Measurements from ENCODE around the gene TUBGCP5. TPM values are rescaled to one million over a fixed set of nuclear protein-coding genes. Genes with fewer than 3 reads are reported as not detected.

Gene TUBGCP5
- total RNA-seq, 3 donors from 2014 or later = 17.5 to 19.4 (median 17.6) TPM

DNA sequence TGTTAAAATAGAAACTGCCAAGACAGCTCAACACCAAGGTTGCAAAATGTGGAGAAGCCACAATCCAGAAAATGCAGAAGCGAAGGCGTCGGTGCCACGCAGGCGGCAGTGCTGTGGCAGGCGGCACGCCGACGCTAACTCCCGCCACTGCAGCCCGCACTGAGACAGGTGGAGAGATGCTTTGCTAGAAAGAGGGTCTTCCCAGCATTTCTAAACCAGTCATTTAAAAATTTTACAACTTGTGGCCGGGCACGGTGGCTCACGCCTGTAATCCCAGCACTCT is 82.5 kb downstream of the TUBGCP5 start:
- no peaks in the 10 kb centered on the region for H3K4me1 Mint-ChIP-seq (ENCODE audit: low read depth)
- H3K4me3 Mint-ChIP-seq = no peak overlapping the region
- no peak for ATAC-seq
- no peaks in the 10 kb centered on the region for H3K36me3 Mint-ChIP-seq (ENCODE audit: insufficient read depth)
- DNase-seq = no peak
- H3K27me3 Mint-ChIP-seq (ENCODE audit: low read depth) = no peaks in the 10 kb centered on the region
- H3K9me3 Mint-ChIP-seq = no peaks in the 10 kb centered on the region

DNA sequence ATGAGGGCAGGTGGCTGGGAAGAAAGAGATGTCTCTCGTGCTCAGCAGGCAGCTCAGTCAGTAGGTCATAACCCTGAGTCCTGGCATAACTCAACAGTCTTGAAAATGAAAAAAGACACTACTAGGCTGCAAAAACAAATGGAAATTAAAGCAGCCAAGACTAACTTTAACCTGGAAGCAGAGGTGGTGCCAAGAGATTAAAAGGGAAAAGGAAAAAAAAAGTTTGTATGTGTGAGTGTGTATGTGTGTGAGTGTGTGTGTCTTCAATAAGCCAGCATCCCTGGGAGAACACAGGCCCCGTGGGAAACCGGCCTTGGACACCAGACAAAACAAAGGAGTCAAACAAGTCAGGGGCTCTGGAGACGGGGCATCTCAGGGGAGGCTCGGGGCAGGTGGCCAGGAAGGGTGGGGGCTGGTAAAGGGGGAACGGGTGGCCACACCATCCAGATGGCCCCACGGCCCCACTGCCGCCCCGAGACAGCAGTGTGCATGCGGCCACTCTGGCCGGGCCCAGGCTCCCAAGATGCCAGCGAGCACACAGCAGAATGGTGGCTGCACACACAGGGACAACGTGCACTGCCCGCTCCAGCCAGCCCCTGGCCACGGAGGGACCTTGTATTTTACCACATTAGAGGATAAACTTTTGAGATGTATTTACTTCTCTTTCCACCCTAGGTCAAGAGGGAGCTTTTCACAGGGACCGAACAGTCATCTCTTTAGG is 83.0 kb downstream of the TUBGCP5 start:
- DNase-seq (no peak), ATAC-seq (no peak)
- H3K27me3 Mint-ChIP-seq (ENCODE audit: low read depth) = no peaks in the 10 kb centered on the region
- H3K9me3 Mint-ChIP-seq = no peaks in the 10 kb centered on the region
- no peak overlapping the region for H3K4me3 Mint-ChIP-seq
- no peaks in the 10 kb centered on the region for H3K4me1 Mint-ChIP-seq (ENCODE audit: low read depth)
- H3K36me3 Mint-ChIP-seq (ENCODE audit: insufficient read depth) = no peaks in the 10 kb centered on the region

DNA sequence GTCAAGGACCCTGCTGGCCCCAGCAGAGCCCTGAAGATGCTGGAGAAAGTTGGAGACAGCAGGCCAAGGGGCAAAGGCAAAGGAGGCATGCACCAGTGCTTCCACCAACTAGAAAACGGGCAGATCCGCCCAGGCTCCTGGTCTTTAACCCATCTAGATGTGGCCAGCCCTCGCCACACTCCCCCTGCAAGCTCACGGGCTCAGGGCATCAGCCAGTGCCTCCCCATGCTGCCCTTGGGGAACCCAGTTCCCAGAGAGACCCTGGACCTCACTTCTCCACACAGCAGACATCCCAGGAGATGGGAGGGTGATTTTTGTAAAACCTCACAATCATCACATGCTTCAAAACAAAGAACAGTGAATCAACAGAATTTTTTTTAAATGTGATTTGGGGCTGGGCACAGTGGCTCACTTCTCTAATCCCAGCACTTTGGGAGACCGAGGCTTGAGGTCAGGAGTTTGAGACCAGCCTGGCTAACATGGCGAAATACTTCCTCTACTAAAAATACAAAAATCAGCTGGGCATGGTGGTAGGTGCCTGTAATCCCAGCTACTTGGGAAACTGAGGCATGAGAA is 83.7 kb downstream of the TUBGCP5 start:
- H3K27me3 Mint-ChIP-seq (ENCODE audit: low read depth) = no peaks in the 10 kb centered on the region
- ATAC-seq (no peak), DNase-seq (no peak)
- no peaks in the 10 kb centered on the region for H3K36me3 Mint-ChIP-seq (ENCODE audit: insufficient read depth)
- no peaks in the 10 kb centered on the region for H3K4me1 Mint-ChIP-seq (ENCODE audit: low read depth)
- H3K9me3 Mint-ChIP-seq = no peaks in the 10 kb centered on the region
- H3K4me3 Mint-ChIP-seq = no peak overlapping the region

- H3K36me3 Mint-ChIP-seq (ENCODE audit: insufficient read depth) = no peaks in the 10 kb centered on the region
- ATAC-seq (no peak), DNase-seq (no peak)
- no peaks in the 10 kb centered on the region for H3K4me1 Mint-ChIP-seq (ENCODE audit: low read depth)
- H3K9me3 Mint-ChIP-seq = no peaks in the 10 kb centered on the region
- no peak overlapping the region for H3K4me3 Mint-ChIP-seq
- H3K27me3 Mint-ChIP-seq (ENCODE audit: low read depth) = no peaks in the 10 kb centered on the region
Measured at GRCh38 chr15:22954798-22955543, 84.4 kb downstream of the TUBGCP5 start.

GRCh38 chr15:22954326-22954725 is 85.0 kb downstream of the TUBGCP5 start:
- H3K27me3 Mint-ChIP-seq (ENCODE audit: low read depth) = no peaks in the 10 kb centered on the region

DNA sequence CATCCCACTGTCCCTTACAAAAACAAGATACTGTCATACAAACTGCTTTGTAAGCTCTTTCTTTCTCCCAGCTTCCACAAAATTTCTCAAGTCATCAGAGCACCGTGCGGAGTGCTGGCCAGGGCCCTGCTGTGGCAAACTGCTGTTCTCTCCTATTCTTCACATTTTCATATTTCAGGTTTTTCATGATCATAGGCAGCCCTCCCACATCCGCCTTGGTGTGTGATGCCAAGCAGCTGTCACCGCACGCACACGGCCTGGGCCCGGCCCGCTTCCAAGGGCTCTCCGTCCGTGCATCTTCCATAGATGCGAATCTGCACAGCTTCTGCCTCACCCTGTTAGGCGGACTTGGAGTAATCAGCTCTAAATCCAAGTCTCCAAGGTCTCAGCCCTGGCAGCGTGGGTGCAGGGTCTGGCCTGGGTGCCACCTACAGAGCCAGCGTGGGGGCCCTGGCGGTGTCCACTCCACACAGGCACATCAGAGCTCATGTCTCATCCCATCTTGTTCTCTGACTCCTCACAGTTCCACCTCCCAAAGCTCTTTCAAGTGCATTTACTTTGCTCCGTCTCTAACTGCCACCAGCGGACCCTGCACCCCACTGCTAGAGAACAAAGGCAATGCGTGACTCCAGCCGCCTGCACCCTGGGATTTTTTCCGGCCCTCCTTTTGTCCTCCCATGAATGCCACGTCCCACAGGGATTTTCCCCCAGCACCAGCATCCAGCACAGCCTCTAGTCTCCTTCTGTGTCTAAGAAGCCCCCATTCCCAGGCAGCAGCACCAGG is 86.4 kb downstream of the TUBGCP5 start:
- Mint-ChIP-seq H3K36me3 (ENCODE audit: insufficient read depth) (no peaks in the 10 kb centered on the region), H3K4me3 (no peak overlapping the region), H3K4me1 (ENCODE audit: low read depth) (peaks cover 10% of the 10 kb centered on the region), H3K27me3 (ENCODE audit: low read depth) (peaks cover 3% of the 10 kb centered on the region), H3K9me3 (no peaks in the 10 kb centered on the region)
- DNase-seq (no peak), ATAC-seq (no peak)

More at GRCh38 chr15:22954326-22954725, 85.0 kb downstream of the TUBGCP5 start:
- Mint-ChIP-seq H3K9me3 (no peaks in the 10 kb centered on the region), H3K4me1 (ENCODE audit: low read depth) (no peaks in the 10 kb centered on the region), H3K4me3 (no peak overlapping the region), H3K36me3 (ENCODE audit: insufficient read depth) (no peaks in the 10 kb centered on the region)
- no peak for ATAC-seq
- no peak for DNase-seq

DNA sequence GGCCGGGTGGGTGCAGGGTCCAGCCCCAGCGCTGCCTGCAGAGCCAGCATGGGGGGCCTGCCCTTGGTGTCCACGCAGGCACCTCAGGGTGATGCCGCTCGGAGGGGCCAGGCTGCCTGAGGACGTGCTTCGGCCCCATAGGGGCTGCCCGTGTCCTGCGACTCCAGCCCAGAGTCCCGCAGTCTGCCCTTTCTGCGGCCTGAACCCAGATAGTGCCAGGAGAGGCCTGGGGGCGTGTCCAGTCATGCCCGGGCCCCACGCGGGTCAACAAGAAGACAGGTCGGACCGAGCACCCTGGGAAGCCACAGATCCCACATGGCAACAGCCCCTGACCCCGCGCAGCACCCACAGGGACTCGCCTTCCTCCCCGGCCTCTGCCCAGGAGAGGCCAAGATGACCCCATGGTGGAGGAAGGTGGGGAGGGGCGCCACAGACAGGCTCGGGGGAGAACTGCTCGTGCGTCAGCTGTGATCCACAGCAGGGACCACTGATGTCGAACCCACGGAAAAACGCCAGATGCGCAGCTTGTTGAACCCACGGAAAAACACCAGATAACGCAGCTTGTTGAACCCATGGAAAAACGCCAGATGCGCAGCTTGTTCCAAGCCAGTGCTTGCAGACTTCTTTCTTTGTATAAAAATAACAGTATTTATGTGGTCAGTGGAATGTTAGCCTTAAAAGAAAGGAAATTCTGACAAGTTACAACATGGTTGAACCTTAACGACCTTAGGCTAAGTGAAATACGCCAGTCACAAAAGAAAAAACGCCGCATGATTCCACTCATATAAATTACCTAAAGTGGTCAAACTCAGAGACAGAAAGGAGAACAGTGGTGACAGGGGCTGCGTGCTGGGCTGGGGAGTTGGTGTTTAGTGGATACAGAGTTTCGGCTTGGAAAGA is 87.7 kb downstream of the TUBGCP5 start:
- ATAC-seq = no peak
- Mint-ChIP-seq H3K4me1 (ENCODE audit: low read depth) (peaks cover 10% of the 10 kb centered on the region), H3K4me3 (no peak overlapping the region), H3K9me3 (no peaks in the 10 kb centered on the region), H3K27me3 (ENCODE audit: low read depth) (peaks cover 10% of the 10 kb centered on the region), H3K36me3 (ENCODE audit: insufficient read depth) (peaks cover 2% of the 10 kb centered on the region)
- no peak for DNase-seq

GRCh38 chr15:22951031-22951380 is 88.4 kb downstream of the TUBGCP5 start:
- DNase-seq (no peak), ATAC-seq (no peak)
- Mint-ChIP-seq H3K4me3 (no peak overlapping the region), H3K27me3 (ENCODE audit: low read depth) (peaks cover 12% of the 10 kb centered on the region), H3K36me3 (ENCODE audit: insufficient read depth) (peaks cover 3% of the 10 kb centered on the region), H3K4me1 (ENCODE audit: low read depth) (peaks cover 10% of the 10 kb centered on the region), H3K9me3 (no peaks in the 10 kb centered on the region)

GRCh38 chr15:22950256-22950990 is 88.9 kb downstream of the TUBGCP5 start:
- DNase-seq = no peak
- ATAC-seq = no peak
- no peaks in the 10 kb centered on the region for H3K9me3 Mint-ChIP-seq
- peaks cover 10% of the 10 kb centered on the region for H3K4me1 Mint-ChIP-seq (ENCODE audit: low read depth)
- H3K27me3 Mint-ChIP-seq (ENCODE audit: low read depth) = peaks cover 12% of the 10 kb centered on the region
- H3K36me3 Mint-ChIP-seq (ENCODE audit: insufficient read depth) = peaks cover 3% of the 10 kb centered on the region
- no peak overlapping the region for H3K4me3 Mint-ChIP-seq

Other genes starting within 250 kb of the TUBGCP5 start
- 100 to 1,000 TPM; 111 to 112 (median 111) TPM for gene NIPA2, start 200.9 kb downstream of the TUBGCP5 start, total RNA-seq
- 10 to 100 TPM in 2 of 3 donors, 1 to 10 TPM in 1; 8.8 to 17.9 (median 12.5) TPM for gene CYFIP1, start 59.2 kb downstream of the TUBGCP5 start, total RNA-seq
- gene GOLGA6L1, start 97.3 kb upstream of the TUBGCP5 start, total RNA-seq = not detected

Measured in activated T-cell treated with anti-CD3 and anti-CD28 coated beads, Interleukin-2, amount 50 U/mL, for 4 hours (primary cell).